ENCODE results near the gene SLC46A2.

- no peak for TF ChIP-seq CTCF (IDR thresholded peaks at IDR 0.05)
- TF ChIP-seq POLR2AphosphoS5 (IDR thresholded peaks at IDR 0.05): no peak
Observed at GRCh38 chr9:112894041-112894440, 3.4 kb upstream of the SLC46A2 start.

Data from suprapubic skin (tissue), 3 donors.